ENCODE results near the gene PRKAR2A. TPM values are rescaled to one million over a fixed set of nuclear protein-coding genes. Genes with fewer than 3 reads are reported as not detected.
"Not testable (repeated sequence)": the region's sequence is repeated elsewhere in the genome, so short reads cannot be mapped to it uniquely, and the experiment has no call there.

PRKAR2A gene
- total and polyA plus RNA-seq, 8 donors: 4.2 to 33.9 (median 22.3) TPM

DNA sequence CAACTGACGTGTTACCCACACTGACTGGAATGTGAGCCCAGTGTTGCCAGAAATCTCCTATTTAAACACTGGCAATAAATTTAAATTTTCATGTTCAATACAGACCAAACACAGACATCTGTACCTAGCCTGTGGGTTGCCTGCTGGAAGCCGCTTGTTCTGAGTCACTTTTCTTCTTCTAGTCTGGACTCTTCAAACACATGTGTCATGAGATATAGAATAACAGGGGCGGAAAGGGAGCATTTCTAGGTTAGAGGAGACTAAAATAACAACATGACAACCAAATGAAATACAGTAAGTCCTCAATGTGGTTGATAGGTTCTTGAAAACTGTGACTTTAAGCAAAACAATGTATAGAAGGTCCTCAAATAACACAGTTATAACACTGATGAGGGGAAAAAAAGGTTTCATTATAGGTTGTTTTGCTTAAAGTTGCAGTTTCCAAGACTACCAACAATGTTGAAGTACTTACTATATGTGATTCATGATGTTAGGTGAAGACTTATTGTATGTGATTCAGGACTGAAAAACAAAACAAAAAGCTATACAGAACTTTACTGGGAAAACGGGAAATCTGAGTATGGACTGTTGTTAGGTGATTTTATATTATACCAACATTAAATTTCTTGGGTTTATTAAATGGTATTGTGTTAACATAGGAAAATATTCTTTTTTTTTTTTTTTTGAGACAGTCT is 63.1 kb downstream of the PRKAR2A start:
- Histone ChIP-seq H3K4me3 (no peak overlapping the region), H3K27ac (no peak overlapping the region), H3K27me3 (no peaks in the 10 kb centered on the region), H3K4me1 (no peaks in the 10 kb centered on the region), H3K36me3 (peaks cover 0 to 17% (median 3%) of the 10 kb centered on the region in 3 donors), H3K9me3 (no peaks in the 10 kb centered on the region)
- intact Hi-C loops (cut with DNase I): no loop called here
- no peak for FAIRE-seq
- TF ChIP-seq, protein P1, sequence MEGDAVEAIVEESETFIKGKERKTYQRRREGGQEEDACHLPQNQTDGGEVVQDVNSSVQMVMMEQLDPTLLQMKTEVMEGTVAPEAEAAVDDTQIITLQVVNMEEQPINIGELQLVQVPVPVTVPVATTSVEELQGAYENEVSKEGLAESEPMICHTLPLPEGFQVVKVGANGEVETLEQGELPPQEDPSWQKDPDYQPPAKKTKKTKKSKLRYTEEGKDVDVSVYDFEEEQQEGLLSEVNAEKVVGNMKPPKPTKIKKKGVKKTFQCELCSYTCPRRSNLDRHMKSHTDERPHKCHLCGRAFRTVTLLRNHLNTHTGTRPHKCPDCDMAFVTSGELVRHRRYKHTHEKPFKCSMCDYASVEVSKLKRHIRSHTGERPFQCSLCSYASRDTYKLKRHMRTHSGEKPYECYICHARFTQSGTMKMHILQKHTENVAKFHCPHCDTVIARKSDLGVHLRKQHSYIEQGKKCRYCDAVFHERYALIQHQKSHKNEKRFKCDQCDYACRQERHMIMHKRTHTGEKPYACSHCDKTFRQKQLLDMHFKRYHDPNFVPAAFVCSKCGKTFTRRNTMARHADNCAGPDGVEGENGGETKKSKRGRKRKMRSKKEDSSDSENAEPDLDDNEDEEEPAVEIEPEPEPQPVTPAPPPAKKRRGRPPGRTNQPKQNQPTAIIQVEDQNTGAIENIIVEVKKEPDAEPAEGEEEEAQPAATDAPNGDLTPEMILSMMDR (IDR thresholded peaks at IDR 0.05): no peak
- ATAC-seq: no peak
- WGBS, 2 donors: 92 to 93% methylated on average over 4 of the region's 4 CpGs
- DNase-seq: no peak

DNA sequence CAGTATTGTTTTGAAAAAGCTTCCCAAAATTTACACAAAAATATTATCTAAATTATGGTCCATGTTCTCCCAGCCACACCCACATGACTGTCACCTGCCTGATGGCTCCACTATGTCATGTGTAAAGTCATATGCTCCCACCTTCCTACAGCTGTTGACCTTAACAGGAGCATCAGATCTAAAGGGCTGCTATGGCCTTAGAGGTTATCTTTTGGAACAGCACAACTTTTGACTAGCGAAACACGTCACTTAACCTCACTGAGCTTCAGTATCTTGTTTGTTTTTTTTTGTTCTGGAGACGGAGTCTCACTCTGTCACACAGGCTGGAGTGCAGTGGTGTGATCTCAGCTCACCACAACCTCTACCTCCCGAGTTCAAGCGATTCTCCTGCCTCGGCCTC is 64.4 kb downstream of the PRKAR2A start:
- Histone ChIP-seq H3K27me3 (no peaks in the 10 kb centered on the region), H3K36me3 (peaks cover 0 to 9% (median 3%) of the 10 kb centered on the region in 3 donors), H3K4me1 (no peaks in the 10 kb centered on the region), H3K9me3 (no peaks in the 10 kb centered on the region), H3K4me3 (no peak overlapping the region), H3K27ac (no peak overlapping the region)
- 85 to 93% methylated on average over 6 of the region's 6 CpGs for WGBS, 2 donors
- ATAC-seq: no peak
- intact Hi-C loops (cut with DNase I): no loop called here
- no peak for DNase-seq
- FAIRE-seq: no peak
- TF ChIP-seq, protein P1 (IDR thresholded peaks at IDR 0.05): no peak

DNA sequence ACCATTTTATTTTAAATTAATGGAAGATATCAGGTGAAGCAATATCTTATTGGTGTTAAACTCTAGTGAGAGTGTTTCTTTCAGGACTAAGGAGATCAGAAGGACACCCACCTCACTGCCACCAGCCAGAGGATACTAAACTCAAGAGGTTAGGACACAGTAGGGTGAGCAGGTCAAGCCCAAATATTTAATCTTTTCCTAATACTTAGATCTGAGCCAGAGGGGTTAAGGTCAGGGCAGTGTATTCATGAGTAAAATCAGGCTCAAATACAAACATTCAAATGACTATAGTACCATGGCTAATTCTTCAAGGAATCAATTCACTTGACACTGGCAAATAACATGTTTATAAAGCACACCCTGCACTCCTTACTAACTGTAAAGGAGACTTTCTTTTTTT is 65.6 kb downstream of the PRKAR2A start:
- DNase-seq: no peak
- intact Hi-C loops (cut with DNase I): no loop called here
- H3K4me1 ChIP-seq: no peaks in the 10 kb centered on the region
- H3K9me3 ChIP-seq: no peaks in the 10 kb centered on the region
- H3K4me3 ChIP-seq: no peak overlapping the region
- no peak overlapping the region for H3K27ac ChIP-seq
- peaks cover 0 to 9% (median 3%) of the 10 kb centered on the region in 3 donors for H3K36me3 ChIP-seq
- TF ChIP-seq, protein P1 (IDR thresholded peaks at IDR 0.05): no peak
- no peaks in the 10 kb centered on the region for H3K27me3 ChIP-seq
- ATAC-seq: no peak
- no peak for FAIRE-seq

- WGBS, 2 donors: 96 to 98% methylated on average over 8 of the region's 8 CpGs
- DNase-seq; FAIRE-seq; H3K9me3 ChIP-seq; ATAC-seq; intact Hi-C loops (cut with DNase I); H3K4me1 ChIP-seq; H3K27ac ChIP-seq; H3K36me3 ChIP-seq; H3K4me3 ChIP-seq; H3K27me3 ChIP-seq: not testable (repeated sequence)
Measured at GRCh38 chr3:48778565-48778964, 69.1 kb downstream of the PRKAR2A start.

GRCh38 chr3:48776854-48777253 is 70.8 kb downstream of the PRKAR2A start:
- FAIRE-seq (no peak), DNase-seq (no peak), ATAC-seq (no peak)
- WGBS, 2 donors: 77 to 78% methylated on average over 4 of the region's 4 CpGs
- intact Hi-C loops (cut with DNase I): no loop called here
- Histone ChIP-seq H3K27me3 (no peaks in the 10 kb centered on the region), H3K4me1 (peaks cover 0 to 9% (median 0%) of the 10 kb centered on the region in 3 donors), H3K36me3 (peaks cover 0 to 2% (median 0%) of the 10 kb centered on the region in 3 donors), H3K27ac (no peak overlapping the region), H3K9me3 (no peaks in the 10 kb centered on the region), H3K4me3 (no peak overlapping the region)
- TF ChIP-seq, protein P1 (IDR thresholded peaks at IDR 0.05): no peak

Data from pancreas (tissue), 10 donors.